AG04450 (cell line): ENCODE measurements around the gene RTN4. TPM values are rescaled to one million over a fixed set of nuclear protein-coding genes. Genes with fewer than 3 reads are reported as not detected.

ENCODE experiments used
- CTCF ChIA-PET: fragments of 300-600, 350-600 bp; formaldehyde crosslinking; extraction: SDS; loops from one replicate; lab custom pipeline; 2022; ENCODE audit warnings: antibody characterized with exemption, inconsistent platforms; lab: Charles Lee
- POLR2A ChIA-PET: fragments of 350-600 bp; formaldehyde crosslinking; extraction: SDS; loops from one replicate; lab custom pipeline; 2021; ENCODE audit warnings: antibody characterized with exemption, inconsistent platforms; lab: Yijun Ruan, JAX
- DNase-seq: peaks from one replicate; pipeline ENCODE4 v3.0.0-alpha.2; 2011; ENCODE audit warnings: low read depth, low spot score
- H3K27ac ChIP-seq: one replicate; pipeline ENCODE4 v1.5.1; 2012; ENCODE audit warnings: low read depth, low read length, control low read depth
- H3K27me3 ChIP-seq: one replicate; pipeline ENCODE4 v1.6.0; 2012; ENCODE audit warnings: low read length; ENCODE audit not compliant: control insufficient read depth, insufficient read depth
- H3K4me3 ChIP-seq: 2 replicates; pipeline ENCODE4 v1.5.1; 2011; ENCODE audit warnings: mild to moderate bottlenecking, low read depth, low read length, control low read depth
- H3K9me3 ChIP-seq: 2 replicates; pipeline ENCODE4 v1.5.1; 2012; ENCODE audit warnings: low read length; ENCODE audit not compliant: control insufficient read depth, insufficient read depth
- CTCF ChIP-seq: IDR thresholded peaks from 2 replicates; pipeline ENCODE4 v1.5.1; 2011; ENCODE audit warnings: low read depth, low read length, control low read depth, inconsistent platforms
- polyA plus RNA-seq: library from polyadenylated mRNA; depleted of rRNA; stranded (reverse); fragments of >200 nt; gene quantifications from 2 replicates; pipeline ENCODE4 v1.2.3, GENCODE V29; 2011

RTN4 gene
- polyA plus RNA-seq, 1 experiment: 668 TPM

DNA sequence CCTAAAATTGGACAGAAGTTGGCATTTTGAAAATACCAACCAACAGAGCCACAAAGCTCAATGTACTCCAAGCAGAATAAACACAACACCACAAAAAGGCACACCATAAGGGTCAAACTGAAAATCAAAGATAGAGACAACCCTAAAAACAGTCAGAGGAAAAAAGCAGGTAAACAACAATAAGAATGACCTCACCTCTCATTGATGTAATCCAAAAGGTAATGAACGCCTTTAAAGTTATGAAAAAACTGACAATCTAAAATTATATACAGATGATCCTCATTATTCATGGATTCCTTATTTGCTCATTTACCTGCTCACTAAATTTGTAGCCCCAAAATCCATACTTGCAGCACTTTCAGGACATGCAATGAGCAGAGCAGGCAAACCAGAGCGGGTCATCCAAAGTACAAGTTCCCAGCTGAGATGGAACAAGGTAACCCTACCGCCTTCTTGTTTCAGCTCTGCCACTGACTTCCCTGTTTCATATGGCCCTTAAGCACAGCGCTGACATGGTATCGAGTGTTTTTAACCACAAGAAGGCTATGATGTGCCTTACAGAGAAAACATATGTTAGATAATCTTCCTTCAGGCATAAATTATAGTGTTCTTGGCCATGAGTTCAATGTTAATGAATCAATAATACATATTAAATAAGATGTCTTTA is 17.0 kb downstream of the RTN4 start:
- H3K27me3 ChIP-seq: no peaks in the 10 kb centered on the region
- no peak for TF ChIP-seq CTCF
- CTCF ChIA-PET: interaction anchor here (0.8 kb wide), 1 partner anchor 142 kb away, joined by 3 read pairs; no protein-coding TSS in a partner anchor
- POLR2A ChIA-PET: no interaction called here
- no peak overlapping the region for H3K27ac ChIP-seq
- no peaks in the 10 kb centered on the region for H3K9me3 ChIP-seq
- no peak for DNase-seq
- H3K4me3 ChIP-seq: no peak overlapping the region

DNA sequence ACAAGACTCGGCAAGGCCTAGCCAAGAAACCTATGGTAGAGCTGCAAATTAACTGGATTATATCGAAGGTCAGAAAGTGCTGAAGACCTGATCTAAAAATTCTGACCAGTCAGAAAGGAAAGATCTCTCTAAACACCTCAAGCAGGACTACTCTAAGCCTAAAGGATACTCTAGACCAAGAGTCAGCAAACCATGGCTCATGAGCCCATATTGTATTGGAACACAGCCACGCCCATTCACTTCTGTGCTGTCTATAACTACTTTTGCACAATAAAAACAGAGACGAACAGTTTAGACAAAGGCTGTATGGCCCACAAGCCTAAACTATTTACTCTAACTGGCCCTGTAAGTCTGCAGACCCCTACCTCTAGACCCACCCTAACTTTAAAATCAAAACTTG is 18.7 kb downstream of the RTN4 start:
- Histone ChIP-seq H3K27me3 (no peaks in the 10 kb centered on the region), H3K4me3 (no peak overlapping the region), H3K9me3 (no peaks in the 10 kb centered on the region), H3K27ac (no peak overlapping the region)
- CTCF ChIA-PET: no interaction called here
- POLR2A ChIA-PET: no interaction called here
- TF ChIP-seq CTCF: no peak
- DNase-seq: no peak

GRCh38 chr2:55030766-55031165 is 19.5 kb downstream of the RTN4 start:
- ChIA-PET CTCF (no interaction called here), POLR2A (no interaction called here)
- H3K4me3 ChIP-seq: no peak overlapping the region

GRCh38 chr2:55029098-55029497 is 21.2 kb downstream of the RTN4 start:
- Histone ChIP-seq H3K4me3 (no peak overlapping the region), H3K27me3 (no peaks in the 10 kb centered on the region), H3K27ac (no peak overlapping the region), H3K9me3 (no peaks in the 10 kb centered on the region)
- CTCF ChIA-PET: interaction anchor here (0.8 to 2.2 kb wide), 4 partner anchors 19 to 140 kb away, joined by 3 to 8 read pairs (median 3); no protein-coding TSS in a partner anchor
- POLR2A ChIA-PET: no interaction called here
- no peak for DNase-seq
- TF ChIP-seq CTCF: no peak

More at GRCh38 chr2:55030766-55031165, 19.5 kb downstream of the RTN4 start:
- no peak for TF ChIP-seq CTCF
- Histone ChIP-seq H3K27ac (no peak overlapping the region), H3K9me3 (no peaks in the 10 kb centered on the region), H3K27me3 (no peaks in the 10 kb centered on the region)
- no peak for DNase-seq

GRCh38 chr2:55027226-55027625 is 23.0 kb downstream of the RTN4 start:
- no peaks in the 10 kb centered on the region for H3K9me3 ChIP-seq
- H3K4me3 ChIP-seq: no peak overlapping the region
- POLR2A ChIA-PET: no interaction called here
- no peak for TF ChIP-seq CTCF
- H3K27me3 ChIP-seq: no peaks in the 10 kb centered on the region
- DNase-seq: no peak
- H3K27ac ChIP-seq: no peak overlapping the region
- CTCF ChIA-PET: interaction anchor here (1.4 to 1.5 kb wide), 2 partner anchors 21 to 127 kb away, joined by 4 read pairs; no protein-coding TSS in a partner anchor
